Measurements from ENCODE around the gene C11orf86.

Gene C11orf86

GRCh38 chr11:66950112-66950535 is 25.0 kb upstream of the C11orf86 start:
- peak; percentile 96 for DNase-seq
- Histone ChIP-seq H2BK5ac (ENCODE audit: low read depth, low read length, poor library complexity, severe bottlenecking) (no peak overlapping the region), H2BK15ac (ENCODE audit: low read depth, poor library complexity, severe bottlenecking) (no peak overlapping the region), H3K79me1 (replicated peaks; ENCODE audit: low read length, poor library complexity, severe bottlenecking) (peaks cover 18% of the 10 kb centered on the region), H3K9me3 (ENCODE audit: control insufficient read depth, low read length) (no peaks in the 10 kb centered on the region), H3K27me3 (ENCODE audit: control insufficient read depth in 1 of 2, insufficient read depth in 1 of 2, low read length in 2 of 2) (no peaks in the 10 kb centered on the region), H2AFZ (ENCODE audit: low read depth, low read length) (peak overlapping the region; percentile 2), H2BK12ac (ENCODE audit: low read length in 2 of 2) (peak overlapping the region in 1 of 2 experiments; percentile 11), H3K4me1 (ENCODE audit: control insufficient read depth, insufficient read depth, low read depth, low read length) (peaks cover 23% of the 10 kb centered on the region), H3K14ac (ENCODE audit: low read length in 2 of 2) (peak overlapping the region in 1 of 2 experiments; percentile 11), H3K36me3 (ENCODE audit: control insufficient read depth in 1 of 2, insufficient read depth in 2 of 2, low read depth in 1 of 2, low read length in 2 of 2) (peaks cover 2 to 20% of the 10 kb centered on the region in 2 experiments), H3K27ac (ENCODE audit: low read length, poor library complexity, severe bottlenecking) (no peak overlapping the region), H3K4me3 (ENCODE audit: insufficient read depth in 1 of 2, low read depth in 1 of 2, low read length in 2 of 2) (no peak overlapping the region), H3K23ac (ENCODE audit: low read length in 2 of 2) (no peak overlapping the region), H4K8ac (ENCODE audit: low read length) (peak overlapping the region; percentile 60), H3K4ac (ENCODE audit: low read depth in 1 of 2, low read length in 2 of 2) (no peak overlapping the region), H2AK5ac (ENCODE audit: low read length, severe bottlenecking) (peak overlapping the region; percentile 63), H3K4me2 (ENCODE audit: low read length, poor library complexity, severe bottlenecking) (no peak overlapping the region), H4K91ac (ENCODE audit: low read length) (no peak overlapping the region), H3K18ac (ENCODE audit: low read depth in 1 of 2, low read length in 2 of 2) (peak overlapping the region; percentile 5 to 16), H3K9ac (ENCODE audit: low read length) (peak overlapping the region; percentile 47), H2BK120ac (ENCODE audit: low read depth, low read length) (no peak overlapping the region)
- 28% methylated on average over 6 of the region's 8 CpGs for WGBS

DNA sequence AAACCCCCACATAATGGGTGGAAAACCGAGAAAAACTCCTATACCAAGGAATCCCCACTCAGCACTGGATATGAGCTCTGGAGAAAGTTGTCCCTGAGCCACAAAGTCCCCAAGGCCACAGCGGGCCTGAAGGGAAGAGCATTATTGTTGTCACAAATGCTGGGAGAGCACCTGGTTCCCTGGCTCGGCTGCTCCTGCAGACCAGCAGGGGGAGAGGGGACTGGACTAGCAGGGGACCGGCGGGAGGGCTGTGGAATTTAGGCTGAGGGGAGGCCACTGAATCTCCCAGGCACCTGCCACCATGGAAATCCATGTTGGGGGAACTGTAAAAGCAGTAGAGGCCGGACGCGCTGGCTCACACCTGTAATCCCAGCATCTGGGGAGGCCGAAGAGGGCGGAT is 24.0 kb upstream of the C11orf86 start:
- WGBS: 96% methylated on average over 10 of the region's 10 CpGs
- Histone ChIP-seq H2BK5ac (ENCODE audit: low read depth, low read length, poor library complexity, severe bottlenecking) (no peak overlapping the region), H3K27me3 (ENCODE audit: control insufficient read depth in 1 of 2, insufficient read depth in 1 of 2, low read length in 2 of 2) (no peaks in the 10 kb centered on the region), H2AFZ (ENCODE audit: low read depth, low read length) (no peak overlapping the region), H4K8ac (ENCODE audit: low read length) (no peak overlapping the region), H3K9ac (ENCODE audit: low read length) (no peak overlapping the region), H2BK120ac (ENCODE audit: low read depth, low read length) (no peak overlapping the region), H4K91ac (ENCODE audit: low read length) (no peak overlapping the region), H3K4ac (ENCODE audit: low read depth in 1 of 2, low read length in 2 of 2) (no peak overlapping the region), H2BK15ac (ENCODE audit: low read depth, poor library complexity, severe bottlenecking) (peak overlapping the region; percentile 44), H3K18ac (ENCODE audit: low read depth in 1 of 2, low read length in 2 of 2) (no peak overlapping the region), H3K4me3 (ENCODE audit: insufficient read depth in 1 of 2, low read depth in 1 of 2, low read length in 2 of 2) (no peak overlapping the region), H3K4me2 (ENCODE audit: low read length, poor library complexity, severe bottlenecking) (no peak overlapping the region), H3K23ac (ENCODE audit: low read length in 2 of 2) (no peak overlapping the region), H3K4me1 (ENCODE audit: control insufficient read depth, insufficient read depth, low read depth, low read length) (peaks cover 23% of the 10 kb centered on the region), H3K14ac (ENCODE audit: low read length in 2 of 2) (no peak overlapping the region), H3K9me3 (ENCODE audit: control insufficient read depth, low read length) (no peaks in the 10 kb centered on the region), H2BK12ac (ENCODE audit: low read length in 2 of 2) (peak overlapping the region in 1 of 2 experiments; percentile 38), H3K79me1 (replicated peaks; ENCODE audit: low read length, poor library complexity, severe bottlenecking) (peaks cover 23% of the 10 kb centered on the region), H3K36me3 (ENCODE audit: control insufficient read depth in 1 of 2, insufficient read depth in 2 of 2, low read depth in 1 of 2, low read length in 2 of 2) (peaks cover 2 to 20% of the 10 kb centered on the region in 2 experiments), H2AK5ac (ENCODE audit: low read length, severe bottlenecking) (peak overlapping the region; percentile 57), H3K27ac (ENCODE audit: low read length, poor library complexity, severe bottlenecking) (no peak overlapping the region)
- no peak for DNase-seq

DNA sequence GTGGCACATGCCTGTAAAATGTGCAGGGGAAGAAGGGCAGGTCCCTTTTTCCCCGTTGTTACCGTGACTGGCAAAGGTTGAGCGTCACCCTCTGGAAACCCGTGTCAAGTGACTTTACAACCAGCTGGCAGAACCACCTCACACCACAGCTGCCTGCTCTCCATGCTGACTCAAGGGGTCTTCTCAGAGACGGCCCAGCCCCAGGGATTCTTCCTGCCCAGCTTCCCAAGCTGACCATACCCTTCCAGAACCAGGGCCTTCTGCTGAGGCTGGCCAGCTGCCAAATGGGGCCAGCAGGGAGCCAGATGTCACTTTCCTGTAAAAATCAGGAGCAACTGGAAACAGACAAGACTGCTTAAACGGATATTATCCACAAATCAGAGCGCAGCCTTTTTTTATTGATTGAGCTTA is 23.2 kb upstream of the C11orf86 start:
- H3K14ac ChIP-seq (ENCODE audit: low read length in 2 of 2): no peak overlapping the region
- DNase-seq: peak; percentile 64
- no peak overlapping the region for H4K91ac ChIP-seq (ENCODE audit: low read length)
- peak overlapping the region; percentile 63 for H3K27ac ChIP-seq (ENCODE audit: low read length, poor library complexity, severe bottlenecking)
- no peaks in the 10 kb centered on the region for H3K9me3 ChIP-seq (ENCODE audit: control insufficient read depth, low read length)
- no peak overlapping the region for H2AK5ac ChIP-seq (ENCODE audit: low read length, severe bottlenecking)
- H3K23ac ChIP-seq (ENCODE audit: low read length in 2 of 2): no peak overlapping the region
- H2BK12ac ChIP-seq (ENCODE audit: low read length in 2 of 2): peak overlapping the region in 1 of 2 experiments; percentile 21
- H4K8ac ChIP-seq (ENCODE audit: low read length): no peak overlapping the region
- H3K4me3 ChIP-seq (ENCODE audit: insufficient read depth in 1 of 2, low read depth in 1 of 2, low read length in 2 of 2): no peak overlapping the region
- no peak overlapping the region for H2BK5ac ChIP-seq (ENCODE audit: low read depth, low read length, poor library complexity, severe bottlenecking)
- H3K36me3 ChIP-seq (ENCODE audit: control insufficient read depth in 1 of 2, insufficient read depth in 2 of 2, low read depth in 1 of 2, low read length in 2 of 2): peaks cover 2 to 16% of the 10 kb centered on the region in 2 experiments
- peak overlapping the region in 1 of 2 experiments; percentile 29 for H3K18ac ChIP-seq (ENCODE audit: low read depth in 1 of 2, low read length in 2 of 2)
- peaks cover 23% of the 10 kb centered on the region for H3K79me1 ChIP-seq (replicated peaks; ENCODE audit: low read length, poor library complexity, severe bottlenecking)
- H2BK15ac ChIP-seq (ENCODE audit: low read depth, poor library complexity, severe bottlenecking): no peak overlapping the region
- peaks cover 26% of the 10 kb centered on the region for H3K4me1 ChIP-seq (ENCODE audit: control insufficient read depth, insufficient read depth, low read depth, low read length)
- no peaks in the 10 kb centered on the region for H3K27me3 ChIP-seq (ENCODE audit: control insufficient read depth in 1 of 2, insufficient read depth in 1 of 2, low read length in 2 of 2)
- H3K4ac ChIP-seq (ENCODE audit: low read depth in 1 of 2, low read length in 2 of 2): no peak overlapping the region
- H3K4me2 ChIP-seq (ENCODE audit: low read length, poor library complexity, severe bottlenecking): no peak overlapping the region
- no peak overlapping the region for H2AFZ ChIP-seq (ENCODE audit: low read depth, low read length)
- WGBS: 42% methylated on average over 7 of the region's 7 CpGs
- H2BK120ac ChIP-seq (ENCODE audit: low read depth, low read length): no peak overlapping the region
- no peak overlapping the region for H3K9ac ChIP-seq (ENCODE audit: low read length)

- H3K18ac ChIP-seq (ENCODE audit: low read depth in 1 of 2, low read length in 2 of 2): peak overlapping the region in 1 of 2 experiments; percentile 79
- H3K4me1 ChIP-seq (ENCODE audit: control insufficient read depth, insufficient read depth, low read depth, low read length): peaks cover 34% of the 10 kb centered on the region
- no peak for DNase-seq
- H4K8ac ChIP-seq (ENCODE audit: low read length): no peak overlapping the region
- WGBS: 70% methylated on average over 13 of the region's 13 CpGs
- H3K4me2 ChIP-seq (ENCODE audit: low read length, poor library complexity, severe bottlenecking): no peak overlapping the region
- H2AFZ ChIP-seq (ENCODE audit: low read depth, low read length): no peak overlapping the region
- H3K9me3 ChIP-seq (ENCODE audit: control insufficient read depth, low read length): no peaks in the 10 kb centered on the region
- H2AK5ac ChIP-seq (ENCODE audit: low read length, severe bottlenecking): peak overlapping the region; percentile 68
- no peak overlapping the region for H2BK5ac ChIP-seq (ENCODE audit: low read depth, low read length, poor library complexity, severe bottlenecking)
- no peak overlapping the region for H2BK120ac ChIP-seq (ENCODE audit: low read depth, low read length)
- peaks cover 21% of the 10 kb centered on the region for H3K79me1 ChIP-seq (replicated peaks; ENCODE audit: low read length, poor library complexity, severe bottlenecking)
- no peaks in the 10 kb centered on the region for H3K27me3 ChIP-seq (ENCODE audit: control insufficient read depth in 1 of 2, insufficient read depth in 1 of 2, low read length in 2 of 2)
- H3K36me3 ChIP-seq (ENCODE audit: control insufficient read depth in 1 of 2, insufficient read depth in 2 of 2, low read depth in 1 of 2, low read length in 2 of 2): peaks cover 2 to 15% of the 10 kb centered on the region in 2 experiments
- no peak overlapping the region for H2BK15ac ChIP-seq (ENCODE audit: low read depth, poor library complexity, severe bottlenecking)
- peak overlapping the region; percentile 76 to 91 for H2BK12ac ChIP-seq (ENCODE audit: low read length in 2 of 2)
- no peak overlapping the region for H3K23ac ChIP-seq (ENCODE audit: low read length in 2 of 2)
- H3K9ac ChIP-seq (ENCODE audit: low read length): no peak overlapping the region
- H3K4me3 ChIP-seq (ENCODE audit: insufficient read depth in 1 of 2, low read depth in 1 of 2, low read length in 2 of 2): no peak overlapping the region
- no peak overlapping the region for H3K4ac ChIP-seq (ENCODE audit: low read depth in 1 of 2, low read length in 2 of 2)
- peak overlapping the region; percentile 88 for H4K91ac ChIP-seq (ENCODE audit: low read length)
- H3K14ac ChIP-seq (ENCODE audit: low read length in 2 of 2): peak overlapping the region in 1 of 2 experiments; percentile 18
- H3K27ac ChIP-seq (ENCODE audit: low read length, poor library complexity, severe bottlenecking): no peak overlapping the region
Observed at GRCh38 chr11:66953081-66953833, 21.8 kb upstream of the C11orf86 start.

Measured in mesenchymal stem cell (in vitro differentiated cells and primary cell).